Peyer's patch (tissue), 4 donors: ENCODE measurements around the gene NLK.

Source experiments
- CTCF ChIP-seq, 6 experiments: fragments of 450-650 bp in 4 of 6; fragments of 200-600 bp in 2 of 6; sonication (generic) in 1 of 6; IDR thresholded peaks; one replicate each; pipeline ENCODE4 v1.5.1; 2017 to 2019; ENCODE audit warnings: antibody characterized with exemption in 6 of 6, mild to moderate bottlenecking in 3 of 6, moderate library complexity in 1 of 6
- POLR2A ChIP-seq, 2 donors: fragments of 450-650 bp; IDR thresholded peaks; one replicate each; pipeline ENCODE4 v1.5.1; 2017; ENCODE audit warnings: antibody characterized with exemption in 2 of 2, mild to moderate bottlenecking in 2 of 2, moderate library complexity in 2 of 2

DNA sequence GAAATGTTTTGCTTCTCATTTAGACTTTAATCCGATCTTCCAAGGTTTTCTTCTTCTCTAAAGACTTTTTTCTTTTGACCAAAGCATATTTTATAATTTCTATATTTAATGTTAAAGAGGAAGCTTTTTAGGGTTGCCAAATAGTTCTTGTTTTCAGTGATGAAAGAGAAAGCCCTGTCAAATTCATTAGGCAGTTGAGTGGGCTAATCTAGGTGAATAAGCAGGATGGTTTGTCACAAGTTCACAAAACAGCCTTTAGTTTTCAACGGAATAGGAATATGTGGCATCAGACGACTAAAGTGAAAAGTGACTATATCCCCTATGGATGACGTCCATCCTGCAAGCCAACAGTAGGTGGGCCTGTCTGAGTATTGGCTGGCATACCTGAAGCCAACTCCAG is 118.8 kb downstream of the NLK start:
- no peak for TF ChIP-seq POLR2A (IDR thresholded peaks at IDR 0.05)
- no peak for TF ChIP-seq CTCF (IDR thresholded peaks at IDR 0.05)
